ENCODE results near the gene AP5Z1. TPM values are rescaled to one million over a fixed set of nuclear protein-coding genes. Genes with fewer than 3 reads are reported as not detected.
A peak's percentile ranks its signal among the peaks of the same experiment; 100 is the strongest.

The AP5Z1 gene
- total RNA-seq, 2 donors from 2014 or later: 7.5 to 9.2 TPM

DNA sequence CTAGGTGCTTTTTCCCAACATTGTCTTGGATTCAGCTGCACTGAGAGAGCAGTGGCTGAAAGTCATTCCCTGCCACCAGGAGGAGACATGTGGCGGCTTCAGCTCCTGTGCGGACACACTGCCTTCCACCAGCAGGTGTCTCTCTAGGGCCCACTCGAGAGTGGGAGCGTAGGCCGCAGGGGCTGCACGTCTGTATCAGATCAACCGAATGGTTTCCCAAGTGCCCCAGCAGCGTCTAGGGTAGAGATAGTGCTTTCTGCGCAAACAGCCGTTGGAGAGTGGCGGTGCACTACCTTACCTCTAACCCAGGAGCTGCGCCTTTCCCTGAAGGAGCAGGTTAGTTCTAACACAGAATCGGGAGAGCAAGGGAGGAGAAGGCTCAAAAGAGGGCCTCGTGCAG lies 54.8 kb downstream of the AP5Z1 start:
- TF ChIP-seq, protein P1, sequence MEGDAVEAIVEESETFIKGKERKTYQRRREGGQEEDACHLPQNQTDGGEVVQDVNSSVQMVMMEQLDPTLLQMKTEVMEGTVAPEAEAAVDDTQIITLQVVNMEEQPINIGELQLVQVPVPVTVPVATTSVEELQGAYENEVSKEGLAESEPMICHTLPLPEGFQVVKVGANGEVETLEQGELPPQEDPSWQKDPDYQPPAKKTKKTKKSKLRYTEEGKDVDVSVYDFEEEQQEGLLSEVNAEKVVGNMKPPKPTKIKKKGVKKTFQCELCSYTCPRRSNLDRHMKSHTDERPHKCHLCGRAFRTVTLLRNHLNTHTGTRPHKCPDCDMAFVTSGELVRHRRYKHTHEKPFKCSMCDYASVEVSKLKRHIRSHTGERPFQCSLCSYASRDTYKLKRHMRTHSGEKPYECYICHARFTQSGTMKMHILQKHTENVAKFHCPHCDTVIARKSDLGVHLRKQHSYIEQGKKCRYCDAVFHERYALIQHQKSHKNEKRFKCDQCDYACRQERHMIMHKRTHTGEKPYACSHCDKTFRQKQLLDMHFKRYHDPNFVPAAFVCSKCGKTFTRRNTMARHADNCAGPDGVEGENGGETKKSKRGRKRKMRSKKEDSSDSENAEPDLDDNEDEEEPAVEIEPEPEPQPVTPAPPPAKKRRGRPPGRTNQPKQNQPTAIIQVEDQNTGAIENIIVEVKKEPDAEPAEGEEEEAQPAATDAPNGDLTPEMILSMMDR (IDR thresholded peaks at IDR 0.05): peak; percentile 41 to 82

DNA sequence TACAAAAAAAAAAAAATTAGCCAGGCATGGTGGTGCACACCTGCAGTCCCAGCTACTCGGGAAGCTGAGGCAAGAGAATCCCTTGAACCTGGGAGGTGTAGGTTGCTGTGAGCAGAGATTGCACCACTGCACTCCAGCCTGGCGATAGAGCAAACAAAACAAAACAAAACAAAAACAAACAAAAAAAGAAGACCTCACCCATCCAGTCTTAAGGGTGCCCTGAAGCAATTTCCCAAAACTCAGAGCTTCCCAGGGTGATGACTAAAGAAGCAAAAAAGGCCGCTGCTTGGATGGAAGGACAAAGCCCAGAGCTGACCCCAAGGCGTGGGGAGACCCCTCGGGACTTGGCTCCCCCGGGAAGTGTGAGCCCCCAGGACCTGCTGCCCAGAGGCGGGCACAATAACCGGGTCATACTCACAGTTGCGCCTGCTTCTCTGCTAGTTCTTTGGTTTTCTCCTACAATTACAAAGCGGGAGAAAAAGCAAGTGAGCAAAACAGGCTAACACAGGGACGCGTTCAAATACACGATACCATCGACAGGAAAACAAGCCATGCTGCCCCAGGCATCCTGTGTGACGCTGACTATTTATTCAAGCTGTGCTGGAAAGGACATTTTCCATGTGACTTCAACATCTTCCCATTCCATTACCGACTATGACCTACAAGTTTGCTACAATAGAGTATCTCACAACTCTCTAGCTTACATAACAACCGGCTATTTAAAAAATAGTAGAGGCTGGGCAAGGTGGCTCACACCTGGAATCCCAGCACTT lies 56.5 kb downstream of the AP5Z1 start:
- H3K27ac ChIP-seq: no peak overlapping the region
- DNase-seq (ENCODE audit: low spot score): no peak
- H3K4me1 ChIP-seq: no peaks in the 10 kb centered on the region
- H3K9me3 ChIP-seq: no peaks in the 10 kb centered on the region
- H3K4me3 ChIP-seq: no peak overlapping the region
- H3K27me3 ChIP-seq: no peaks in the 10 kb centered on the region
- TF ChIP-seq, protein P1 (IDR thresholded peaks at IDR 0.05): no peak
- H3K36me3 ChIP-seq: peaks cover 8% of the 10 kb centered on the region

More for the DNA sequence above, 54.8 kb downstream of the AP5Z1 start:
- DNase-seq (ENCODE audit: low spot score): peak; percentile 79
- Histone ChIP-seq H3K27me3 (no peaks in the 10 kb centered on the region), H3K36me3 (no peaks in the 10 kb centered on the region), H3K27ac (no peak overlapping the region), H3K4me1 (no peaks in the 10 kb centered on the region), H3K4me3 (no peak overlapping the region), H3K9me3 (no peaks in the 10 kb centered on the region)

DNA sequence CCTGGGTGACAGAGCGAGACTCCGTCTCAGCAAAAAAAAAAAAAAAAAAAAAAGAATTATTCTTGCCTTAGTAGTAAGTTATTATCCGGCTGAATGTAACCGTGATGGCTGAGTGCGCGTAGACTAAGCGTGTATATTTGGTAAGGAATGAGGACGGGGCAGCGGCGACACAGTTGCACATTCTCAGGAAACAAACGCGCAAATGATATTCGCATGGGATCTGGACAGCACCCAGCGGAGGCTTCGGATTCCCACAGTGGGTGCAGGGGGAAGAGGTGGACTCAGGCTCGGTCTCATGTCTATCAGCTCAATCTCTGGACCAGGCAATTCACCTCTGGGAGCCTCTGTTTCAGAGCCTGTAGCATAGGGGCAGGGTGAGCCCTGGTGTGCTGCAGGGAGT lies 57.3 kb downstream of the AP5Z1 start:
- H3K4me1 ChIP-seq: peaks cover 0 to 1% of the 10 kb centered on the region in 2 donors
- TF ChIP-seq, protein P1 (IDR thresholded peaks at IDR 0.05): no peak
- H3K27me3 ChIP-seq: no peaks in the 10 kb centered on the region
- H3K9me3 ChIP-seq: no peaks in the 10 kb centered on the region
- peaks cover 8% of the 10 kb centered on the region for H3K36me3 ChIP-seq
- DNase-seq (ENCODE audit: low spot score): no peak
- no peak overlapping the region for H3K4me3 ChIP-seq
- H3K27ac ChIP-seq: no peak overlapping the region

DNA sequence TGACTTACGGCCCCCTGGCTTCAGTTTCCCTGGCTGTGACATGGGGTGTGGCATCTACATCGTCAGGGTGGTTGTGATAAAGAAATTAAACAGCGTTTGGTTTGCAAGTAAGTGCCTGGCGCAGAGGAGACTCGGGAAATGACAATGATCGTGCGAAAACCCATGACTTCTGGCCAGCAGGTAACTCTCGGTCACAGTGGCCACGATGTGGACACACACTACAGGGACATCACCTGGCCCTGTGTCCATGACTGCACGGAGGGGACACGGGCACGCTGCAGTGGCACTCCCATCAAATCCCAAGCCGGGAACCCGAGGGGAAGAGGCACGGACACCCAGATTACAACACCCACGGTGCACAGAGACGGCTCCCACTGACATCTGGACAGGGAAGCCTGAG lies 57.8 kb downstream of the AP5Z1 start:
- Histone ChIP-seq H3K27ac (no peak overlapping the region), H3K9me3 (no peaks in the 10 kb centered on the region), H3K27me3 (no peaks in the 10 kb centered on the region), H3K36me3 (peaks cover 8% of the 10 kb centered on the region), H3K4me1 (peaks cover 0 to 6% of the 10 kb centered on the region in 2 donors), H3K4me3 (no peak overlapping the region)
- no peak for DNase-seq (ENCODE audit: low spot score)
- TF ChIP-seq, protein P1 (IDR thresholded peaks at IDR 0.05): no peak

DNA sequence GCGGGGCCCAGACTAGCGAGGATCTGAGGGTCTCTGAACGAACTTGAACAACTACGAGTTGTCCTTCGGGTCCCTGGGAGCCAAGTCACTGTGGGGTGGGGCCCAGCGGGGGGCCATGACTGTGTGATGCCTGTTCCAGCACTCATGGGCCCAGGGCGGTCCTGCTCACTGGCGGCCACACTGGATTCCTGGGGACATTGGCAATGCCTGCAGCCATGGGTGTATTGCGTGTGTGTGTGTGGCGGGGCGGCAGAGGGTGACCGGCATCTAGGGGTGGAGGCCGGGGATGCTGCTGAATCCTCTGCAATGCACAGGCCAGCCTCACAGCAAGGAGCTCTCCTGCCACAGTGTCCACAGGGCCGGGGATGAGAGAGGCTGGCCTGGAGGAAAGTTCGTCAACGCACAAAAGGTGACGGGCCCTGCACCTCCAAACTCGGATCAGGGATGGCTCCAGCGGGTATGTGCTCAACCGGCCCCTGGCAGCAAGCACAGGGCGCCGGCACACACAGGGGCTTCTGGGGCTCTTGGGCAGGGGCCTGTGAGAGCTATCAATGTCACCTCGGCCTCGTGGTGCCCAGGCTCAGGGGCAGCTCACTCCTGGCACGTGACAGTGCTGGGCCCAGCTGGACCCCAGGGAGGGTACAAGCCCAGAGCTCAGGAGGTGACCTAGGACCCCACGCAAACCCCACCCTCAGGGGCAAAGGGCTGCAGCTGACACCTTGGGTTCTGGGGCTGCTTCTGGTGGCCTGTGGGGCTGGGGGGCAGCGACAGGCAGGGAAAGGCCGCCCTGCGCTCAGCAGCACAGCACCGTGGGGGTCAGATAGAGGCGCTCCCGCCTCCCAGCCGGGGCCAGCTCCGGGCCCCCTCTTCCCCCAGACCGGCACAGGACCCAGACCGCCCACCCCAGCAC lies 58.5 kb downstream of the AP5Z1 start:
- TF ChIP-seq, protein P1 (IDR thresholded peaks at IDR 0.05): no peak
- no peaks in the 10 kb centered on the region for H3K27me3 ChIP-seq
- H3K9me3 ChIP-seq: no peaks in the 10 kb centered on the region
- H3K36me3 ChIP-seq: peaks cover 8% of the 10 kb centered on the region
- no peak for DNase-seq (ENCODE audit: low spot score)
- no peak overlapping the region for H3K27ac ChIP-seq
- H3K4me3 ChIP-seq: no peak overlapping the region
- H3K4me1 ChIP-seq: peaks cover 0 to 11% of the 10 kb centered on the region in 2 donors
